A549 (cell line): ENCODE results near the gene PHACTR4. TPM values are rescaled to one million over a fixed set of nuclear protein-coding genes. Genes with fewer than 3 reads are reported as not detected.
"Not testable (repeated sequence)": the region's sequence is repeated elsewhere in the genome, so short reads cannot be mapped to it uniquely, and the experiment has no call there.

Experiments
- ATAC-seq, 2 experiments: fragments of 200-7000 bp in 1 of 2; fragments of >200 bp in 1 of 2; cut with Nextera tagmentation in 1 of 2; cut with Tn5 transposase in 1 of 2; 3 replicates each; pipeline versions ENCODE4 v1.8.0 to v1.9.1; 2018 to 2020; ENCODE audit warnings: mild to moderate bottlenecking in 1 of 2, moderate library complexity in 1 of 2
- CTCF ChIA-PET: fragments of 300-600 bp; sonication (Branson Sonifier 250); formaldehyde crosslinking; extraction: SDS; loops from one replicate; lab custom pipeline; 2021; ENCODE audit warnings: antibody characterized with exemption, inconsistent platforms; lab: Yijun Ruan, JAX
- POLR2A ChIA-PET: fragments of 350-600 bp; formaldehyde crosslinking; extraction: SDS; loops from one replicate; lab custom pipeline; 2021; ENCODE audit warnings: antibody characterized with exemption, inconsistent platforms; lab: Yijun Ruan, JAX
- DNase-seq, 2 experiments: peaks; one replicate each; pipeline versions ENCODE4 v3.0.0 to v3.0.0-alpha.2; 2011 to 2016; ENCODE audit warnings: low read depth in 1 of 2, low spot score in 1 of 2
- FAIRE-seq: peaks from 2 replicates; lab custom pipeline; 2011; peaks lifted over from hg19 to GRCh38; lab: Jason Lieb, UNC
- H3K27ac ChIP-seq, 2 experiments: fragments of >200 bp; sonication (Bioruptor Twin); formaldehyde crosslinking; 3 replicates each; pipeline ENCODE4 v1.5.1; 2016 to 2017
- H3K4me1 ChIP-seq: fragments of >200 bp; sonication (Bioruptor Twin); formaldehyde crosslinking; 3 replicates; pipeline ENCODE4 v1.6.1; 2016
- H3K4me2 ChIP-seq: fragments of >200 bp; sonication (Bioruptor Twin); formaldehyde crosslinking; 3 replicates; pipeline ENCODE4 v1.6.1; 2016
- H3K4me3 ChIP-seq: fragments of >200 bp; sonication (Bioruptor Twin); formaldehyde crosslinking; 3 replicates; pipeline ENCODE4 v1.5.1; 2016
- H3K9me3 ChIP-seq: fragments of >200 bp; sonication (Bioruptor Twin); formaldehyde crosslinking; 3 replicates; pipeline ENCODE4 v1.6.1; 2016
- ATOH8 ChIP-seq: fragments of 250-450 bp; sonication (Bioruptor Pico); IDR thresholded peaks from 2 replicates; pipeline ENCODE4 v1.5.0; 2020; ENCODE audit warnings: low read depth, mild to moderate bottlenecking, moderate library complexity
- BHLHE40 ChIP-seq: IDR thresholded peaks from 2 replicates; pipeline ENCODE4 v1.6.1; 2012; ENCODE audit warnings: low read depth, low read length, inconsistent platforms
- CEBPB ChIP-seq, 2 experiments: fragments of >200 bp in 1 of 2; sonication (Bioruptor Twin) in 1 of 2; formaldehyde crosslinking in 1 of 2; IDR thresholded peaks; 2 replicates each; pipeline ENCODE4 v1.6.1; 2012 to 2016
- E2F6 ChIP-seq: IDR thresholded peaks from 2 replicates; pipeline ENCODE4 v1.6.1; 2012; ENCODE audit warnings: low read depth, borderline replicate concordance
- FOSL2 ChIP-seq, 2 experiments: fragments of 450-650 bp in 1 of 2; fragments of >200 bp in 1 of 2; sonication (Bioruptor Twin) in 1 of 2; formaldehyde crosslinking; IDR thresholded peaks; 2 replicates each; pipeline versions ENCODE4 v1.5.0 to v1.6.1; 2016 to 2020; ENCODE audit warnings: mild to moderate bottlenecking in 1 of 2, moderate library complexity in 1 of 2
- GATA3 ChIP-seq: IDR thresholded peaks from 2 replicates; pipeline ENCODE4 v1.6.1; 2012; ENCODE audit warnings: borderline replicate concordance
- HDAC2 ChIP-seq: fragments of 200-600 bp; sonication (generic); IDR thresholded peaks from 2 replicates; pipeline ENCODE4 v1.6.1; 2016
- HOXB13 ChIP-seq: fragments of 250-450 bp; sonication (Bioruptor Pico); IDR thresholded peaks from 2 replicates; pipeline ENCODE4 v1.5.0; 2020; ENCODE audit warnings: low read depth, mild to moderate bottlenecking, moderate library complexity
- HOXB5 ChIP-seq: fragments of 250-450 bp; sonication (Bioruptor Pico); IDR thresholded peaks from 2 replicates; pipeline ENCODE4 v1.5.0; 2020; ENCODE audit warnings: mild to moderate bottlenecking, moderate library complexity
- JUNB ChIP-seq: fragments of >200 bp; sonication (Bioruptor Twin); formaldehyde crosslinking; IDR thresholded peaks from 2 replicates; pipeline ENCODE4 v1.6.1; 2016
- KDM1A ChIP-seq: fragments of 200-600 bp; sonication (generic); IDR thresholded peaks from 2 replicates; pipeline ENCODE4 v1.6.1; 2016; ENCODE audit warnings: low read depth, mild to moderate bottlenecking
- MAFK ChIP-seq: fragments of 450-650 bp; IDR thresholded peaks from 2 replicates; pipeline ENCODE4 v1.6.1; 2014; ENCODE audit not compliant: partially characterized antibody
- MYC ChIP-seq: IDR thresholded peaks from 2 replicates; pipeline ENCODE4 v1.6.1; 2012; ENCODE audit warnings: mild to moderate bottlenecking, inconsistent platforms, low read length, improper control_type of control experiment, borderline replicate concordance
- NPAS2 ChIP-seq: fragments of 250-450 bp; sonication (Bioruptor Pico); IDR thresholded peaks from 2 replicates; pipeline ENCODE4 v1.8.0; 2022; ENCODE audit warnings: mild to moderate bottlenecking, moderate library complexity, borderline replicate concordance
- PHF8 ChIP-seq: fragments of 200-600 bp; sonication (generic); IDR thresholded peaks from 2 replicates; pipeline ENCODE4 v1.6.1; 2016; ENCODE audit warnings: low read depth, mild to moderate bottlenecking, antibody characterized with exemption, moderate library complexity, borderline replicate concordance
- POLR2A ChIP-seq: IDR thresholded peaks from 2 replicates; pipeline ENCODE4 v1.6.1; 2012; ENCODE audit warnings: mild to moderate bottlenecking, low read length
- SREBF2 ChIP-seq: fragments of 450-650 bp; IDR thresholded peaks from 2 replicates; pipeline ENCODE4 v1.6.1; 2014; ENCODE audit warnings: mild to moderate bottlenecking, moderate library complexity
- USF2 ChIP-seq: fragments of 450-650 bp; IDR thresholded peaks from 2 replicates; pipeline ENCODE4 v1.6.1; 2014; ENCODE audit warnings: antibody characterized with exemption
- ZC3H11A ChIP-seq: fragments of 450-650 bp; IDR thresholded peaks from 2 replicates; pipeline ENCODE4 v1.6.1; 2014; ENCODE audit warnings: antibody characterized with exemption, mild to moderate bottlenecking
- ZFP36 ChIP-seq: fragments of 450-650 bp; IDR thresholded peaks from 2 replicates; pipeline ENCODE4 v1.6.1; 2014; ENCODE audit warnings: borderline replicate concordance; ENCODE audit not compliant: partially characterized antibody
- ZNF302 ChIP-seq: fragments of 250-450 bp; sonication (Bioruptor Pico); IDR thresholded peaks from 2 replicates; pipeline ENCODE4 v1.9.0; 2021; ENCODE audit warnings: inconsistent platforms, mild to moderate bottlenecking, moderate library complexity
- ZSCAN20 ChIP-seq: fragments of 250-450 bp; sonication (Bioruptor Pico); IDR thresholded peaks from 2 replicates; pipeline ENCODE4 v1.8.0; 2022; ENCODE audit warnings: mild to moderate bottlenecking, moderate library complexity
- WGBS: methylation state at CpG from one replicate; pipeline ENCODE4 v1.1.6; 2017; ENCODE audit errors: missing lambda C conversion rate; 5-methylcytosine and 5-hydroxymethylcytosine counted together
- polyA plus RNA-seq, 4 experiments: library from polyadenylated mRNA; depleted of rRNA in 3 of 4; stranded (reverse); fragments of >200 nt; fragmentation: RNase III in 1 of 4; extraction: RNeasy Plus Mini Kit Qiagen cat#74134 plus additional on column Dnase treatment in 1 of 4; gene quantifications; 2 replicates in 3 of 4; 3 replicates in 1 of 4; pipeline ENCODE4 v1.2.3, GENCODE V29; 2011 to 2017
- TF ChIP-seq, protein P1 (sequence below): fragments of 250-450 bp; sonication (Bioruptor Pico); IDR thresholded peaks from 2 replicates; pipeline ENCODE4 v1.5.0; 2021; ENCODE audit warnings: mild to moderate bottlenecking, moderate library complexity, borderline replicate concordance

Gene PHACTR4
- polyA plus RNA-seq, 2 of the 4 experiments (the other 2 are of a cell fraction), result 17.4 to 25.0 TPM

GRCh38 chr1:28447679-28448078 is 78.1 kb downstream of the PHACTR4 start:
- no peak for DNase-seq
- 85% methylated on average over 4 of the region's 4 CpGs for WGBS
- POLR2A ChIA-PET, result no interaction called here
- no peak for FAIRE-seq
- CTCF ChIA-PET, result interaction anchor here (0.6 to 1.1 kb wide), 2 partner anchors 30 to 38 kb away, joined by 3 read pairs; no protein-coding TSS in a partner anchor
- Histone ChIP-seq H3K4me2 (no peak overlapping the region), H3K9me3 (no peaks in the 10 kb centered on the region), H3K4me1 (0 out of 3 replicates have a peak, but pooled peaks cover 7% of the 10 kb centered on the region), H3K4me3 (no peak overlapping the region), H3K27ac (no peak overlapping the region)
- ATAC-seq, result no peak
- TF ChIP-seq ZC3H11A (no peak), ZFP36 (no peak), POLR2A (no peak), MAFK (no peak), FOSL2 (IDR thresholded peaks at IDR 0.05) (no peak), FOSL2 (CRISPR knock-in tag; IDR thresholded peaks at IDR 0.05) (no peak), PHF8 (no peak)

- H3K27ac ChIP-seq, H3K4me1 ChIP-seq, DNase-seq, ATAC-seq, H3K9me3 ChIP-seq, H3K4me3 ChIP-seq, FAIRE-seq, H3K4me2 ChIP-seq, POLR2A ChIA-PET: not testable (repeated sequence)
- CTCF ChIA-PET, result interaction anchor here (0.6 to 1.1 kb wide), 2 partner anchors 25 to 39 kb away, joined by 3 read pairs; no protein-coding TSS in a partner anchor
- 92% methylated on average over 8 of the region's 8 CpGs for WGBS
These were observed 78.6 kb downstream of the PHACTR4 start for GRCh38 chr1:28448094-28448611.

DNA sequence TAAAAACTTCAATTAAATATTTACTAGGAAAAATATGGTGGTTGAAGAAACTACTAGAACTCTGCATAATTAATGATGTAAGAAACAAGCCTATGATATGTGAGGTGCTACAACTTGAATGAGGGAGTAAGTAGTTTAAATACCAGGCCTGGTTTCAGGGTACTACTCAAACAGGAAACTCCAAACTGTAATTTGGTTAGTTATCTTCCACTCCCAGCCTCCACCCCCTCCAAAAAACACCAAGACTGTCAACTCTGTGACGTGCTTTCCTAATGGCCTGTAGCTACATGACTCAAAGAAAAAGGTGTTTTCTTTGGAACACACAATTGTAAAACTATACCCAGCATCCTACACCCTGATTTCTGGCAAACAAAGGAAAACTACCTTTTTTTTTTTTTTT is 80.4 kb downstream of the PHACTR4 start:
- Histone ChIP-seq H3K4me3 (no peak overlapping the region), H3K27ac (no peak overlapping the region), H3K4me2 (0 out of 3 replicates have a peak overlapping the region, but pooled peaks have one; percentile 9), H3K9me3 (no peaks in the 10 kb centered on the region), H3K4me1 (0 out of 3 replicates have a peak, but pooled peaks cover 7% of the 10 kb centered on the region)
- DNase-seq (no peak), ATAC-seq (no peak), FAIRE-seq (no peak)
- ChIA-PET CTCF (interaction anchor here (1.0 kb wide), 1 partner anchor 14 kb away, joined by 3 read pairs; no protein-coding TSS in a partner anchor), POLR2A (no interaction called here)
- TF ChIP-seq ZSCAN20 (CRISPR knock-in tag) (no peak), NPAS2 (no peak), JUNB (no peak), BHLHE40 (no peak), E2F6 (no peak), HDAC2 (no peak)
- 40% methylated on average over 1 of the region's 1 CpG for WGBS

- H3K27ac ChIP-seq, result no peak overlapping the region
- H3K9me3 ChIP-seq, result no peaks in the 10 kb centered on the region
- DNase-seq, result no peak
- no peak for ATAC-seq
- H3K4me3 ChIP-seq, result no peak overlapping the region
- no peak overlapping the region for H3K4me2 ChIP-seq
- TF ChIP-seq ATOH8 (CRISPR knock-in tag) (no peak), ZSCAN20 (CRISPR knock-in tag) (no peak), ZFP36 (no peak), JUNB (no peak), USF2 (no peak), SREBF2 (no peak), ZNF302 (no peak), HOXB5 (CRISPR knock-in tag) (no peak), BHLHE40 (no peak), CEBPB (IDR thresholded peaks at IDR 0.05) (no peak), KDM1A (no peak), HOXB13 (no peak), POLR2A (no peak), MYC (no peak), GATA3 (no peak)
- TF ChIP-seq, protein P1, sequence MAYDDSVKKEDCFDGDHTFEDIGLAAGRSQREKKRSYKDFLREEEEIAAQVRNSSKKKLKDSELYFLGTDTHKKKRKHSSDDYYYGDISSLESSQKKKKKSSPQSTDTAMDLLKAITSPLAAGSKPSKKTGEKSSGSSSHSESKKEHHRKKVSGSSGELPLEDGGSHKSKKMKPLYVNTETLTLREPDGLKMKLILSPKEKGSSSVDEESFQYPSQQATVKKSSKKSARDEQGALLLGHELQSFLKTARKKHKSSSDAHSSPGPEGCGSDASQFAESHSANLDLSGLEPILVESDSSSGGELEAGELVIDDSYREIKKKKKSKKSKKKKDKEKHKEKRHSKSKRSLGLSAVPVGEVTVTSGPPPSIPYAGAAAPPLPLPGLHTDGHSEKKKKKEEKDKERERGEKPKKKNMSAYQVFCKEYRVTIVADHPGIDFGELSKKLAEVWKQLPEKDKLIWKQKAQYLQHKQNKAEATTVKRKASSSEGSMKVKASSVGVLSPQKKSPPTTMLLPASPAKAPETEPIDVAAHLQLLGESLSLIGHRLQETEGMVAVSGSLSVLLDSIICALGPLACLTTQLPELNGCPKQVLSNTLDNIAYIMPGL (CRISPR knock-in tag), result no peak
- peaks cover 10% of the 10 kb centered on the region; the same call in 1 of the 3 replicates for H3K4me1 ChIP-seq
- 84% methylated on average over 5 of the region's 5 CpGs for WGBS
- ChIA-PET CTCF (interaction anchor here (1.0 kb wide), 1 partner anchor 14 kb away, joined by 3 read pairs; no protein-coding TSS in a partner anchor), POLR2A (no interaction called here)
- FAIRE-seq, result no peak
These were observed 81.0 kb downstream of the PHACTR4 start for GRCh38 chr1:28450561-28450960.
